ENCODE results near the gene GPRIN2.
"Not testable (repeated sequence)": the region's sequence is repeated elsewhere in the genome, so short reads cannot be mapped to it uniquely, and the experiment has no call there.

The GPRIN2 gene

DNA sequence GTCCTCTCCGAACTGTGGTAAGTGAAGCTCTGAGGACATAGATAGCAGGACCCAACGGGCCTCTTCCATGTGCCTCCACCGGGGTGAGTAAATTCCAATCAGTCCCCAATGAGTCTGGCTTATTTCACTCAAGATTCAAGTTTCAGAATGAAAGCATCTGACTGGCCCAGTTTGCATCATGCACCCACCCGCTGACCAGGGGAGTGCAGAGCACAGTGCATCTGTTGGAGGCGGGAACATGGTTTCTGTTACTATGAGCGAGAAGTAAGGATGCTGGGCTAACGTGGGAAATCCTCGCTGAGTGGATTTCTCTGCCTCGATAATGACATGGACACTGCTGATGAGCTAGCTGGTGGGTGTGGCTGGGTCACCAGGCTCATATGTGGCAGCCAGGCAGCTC, 10.7 kb upstream of the GPRIN2 start:
- not testable (repeated sequence) for DNase-seq (ENCODE audit: low read depth)

DNA sequence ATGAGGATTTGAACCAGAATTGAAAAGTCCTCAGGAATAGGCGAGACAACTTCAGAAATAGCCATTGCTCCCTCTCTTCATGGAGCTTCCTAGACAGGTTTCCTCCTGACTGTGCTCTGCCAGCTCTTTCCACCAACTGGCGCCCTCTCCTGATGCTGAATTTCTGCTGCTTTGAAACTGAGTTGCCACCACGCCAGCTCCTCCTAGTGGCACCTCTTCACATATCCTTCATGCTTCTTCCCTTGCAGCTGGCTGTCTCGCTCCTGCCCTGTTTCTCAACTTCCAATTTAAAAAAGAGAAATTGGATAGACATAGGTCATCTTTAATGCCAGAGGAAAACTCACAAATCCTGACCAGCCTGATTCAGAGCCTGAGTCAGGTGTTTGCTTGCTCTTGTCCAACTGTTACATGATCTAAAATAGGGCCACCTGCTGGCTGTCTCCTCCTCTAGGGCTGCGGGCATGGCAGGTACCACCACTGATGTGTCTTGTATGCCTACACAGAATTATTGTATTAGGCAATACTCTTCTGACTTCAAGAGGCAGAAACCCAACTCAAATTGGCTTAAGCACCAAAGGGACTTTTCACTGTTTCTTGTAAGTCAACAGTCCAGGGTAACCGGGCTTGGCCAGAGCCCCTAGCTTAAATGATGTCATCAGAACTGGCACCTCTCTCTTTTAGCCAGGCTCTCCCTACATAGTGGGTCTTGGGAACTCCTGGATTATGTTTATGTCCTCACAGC, 9.3 kb upstream of the GPRIN2 start:
- not testable (repeated sequence) for DNase-seq (ENCODE audit: low read depth)

DNA sequence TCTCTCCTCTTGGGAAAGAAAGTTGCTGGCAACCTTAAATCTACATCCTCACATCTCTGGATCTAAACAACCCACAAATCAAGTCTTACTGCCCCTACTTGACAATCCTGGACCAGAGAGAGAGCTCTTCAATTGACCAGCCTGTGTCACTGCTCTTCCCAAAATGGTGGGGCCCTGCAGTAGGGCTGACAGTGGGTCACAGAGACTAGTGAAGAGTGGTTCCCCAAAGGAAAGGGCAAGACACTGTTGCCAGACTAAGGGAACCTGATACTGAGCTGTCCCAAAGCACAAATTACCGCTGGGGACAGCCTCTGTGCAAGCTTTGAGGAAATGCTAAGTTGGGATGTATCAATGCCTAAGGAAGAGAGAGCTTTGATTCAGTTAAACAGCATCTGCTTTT, 4.5 kb upstream of the GPRIN2 start:
- no peak for DNase-seq (ENCODE audit: low read depth)

DNA sequence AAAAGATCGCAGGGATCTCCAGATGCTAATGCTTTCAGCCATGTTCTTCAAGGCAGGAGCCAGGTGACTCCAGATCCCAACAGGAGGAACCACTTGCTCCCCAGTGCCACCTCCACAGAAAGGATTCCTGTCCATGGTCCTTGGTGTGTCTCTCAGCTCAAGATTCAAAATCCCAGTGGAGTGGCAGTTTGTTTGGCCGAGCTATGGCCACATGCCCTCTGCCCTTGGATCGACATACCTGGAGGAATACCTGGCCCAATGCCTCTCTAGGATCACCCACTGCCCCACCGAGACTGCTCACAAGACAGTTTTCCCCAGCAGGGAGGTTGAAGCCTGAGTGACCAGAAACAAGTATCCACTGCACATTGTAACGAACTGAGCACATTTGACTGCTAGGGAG, 3.9 kb upstream of the GPRIN2 start:
- no peak for DNase-seq (ENCODE audit: low read depth)

DNA sequence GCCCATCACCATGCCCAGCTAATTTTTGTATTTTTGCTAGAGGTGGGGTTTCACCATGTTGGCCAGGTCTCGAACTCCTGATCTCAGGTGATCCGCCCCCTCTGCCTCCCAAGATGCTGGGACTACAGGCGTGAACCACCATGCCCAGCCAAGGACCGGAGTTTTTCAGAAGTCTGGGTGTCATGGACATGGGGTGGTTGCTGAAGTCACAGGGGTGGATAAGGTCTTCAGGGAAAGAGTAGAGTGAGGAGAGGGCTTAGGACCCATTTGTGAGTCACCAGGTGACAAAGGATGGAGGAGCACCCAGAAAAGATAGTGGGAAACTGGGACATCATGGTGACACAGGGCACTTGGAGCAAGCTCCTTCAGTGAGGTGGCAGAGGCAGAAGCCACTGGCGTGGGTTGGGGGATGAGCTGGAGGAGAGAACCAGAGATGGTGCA, 2.8 kb upstream of the GPRIN2 start:
- no peak for DNase-seq (ENCODE audit: low read depth)

DNA sequence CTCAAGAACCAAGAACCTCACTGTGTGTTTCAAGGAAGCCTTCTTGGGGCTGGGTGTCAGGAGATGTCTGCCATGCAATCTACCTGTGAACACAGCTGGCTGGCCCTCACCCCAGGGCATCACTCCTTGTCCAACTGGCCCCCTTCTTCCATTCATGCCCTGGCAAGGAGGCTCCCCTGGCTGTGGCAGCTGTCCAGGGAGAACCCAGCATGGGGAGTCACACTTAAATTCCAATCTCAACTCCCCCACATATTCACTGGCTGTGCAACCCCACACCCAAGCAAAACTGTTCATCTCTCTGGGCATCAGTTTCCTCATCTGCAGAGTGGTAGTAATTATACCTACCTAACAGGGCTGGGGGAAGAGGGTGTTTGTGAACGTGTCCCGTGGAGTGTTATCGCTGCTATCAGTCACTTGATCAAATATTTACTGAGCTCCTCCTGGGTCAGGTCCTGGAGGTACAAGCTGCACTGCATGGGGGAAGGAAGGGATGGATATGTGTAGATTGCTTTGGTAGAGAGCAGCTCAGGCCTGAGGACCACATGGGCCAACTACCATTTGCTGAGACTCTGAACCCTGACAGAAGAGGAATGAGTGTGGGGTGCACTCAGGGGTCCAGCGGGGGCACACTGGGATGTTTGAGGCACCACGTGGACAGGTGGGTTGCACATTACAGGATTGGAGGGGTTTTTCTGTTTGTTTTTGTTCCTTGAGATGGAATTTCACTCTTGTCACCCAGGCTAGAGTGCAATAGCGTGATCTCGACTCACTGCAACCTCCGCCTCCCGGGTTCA, 2.1 kb upstream of the GPRIN2 start:
- no peak for DNase-seq (ENCODE audit: low read depth)

DNA sequence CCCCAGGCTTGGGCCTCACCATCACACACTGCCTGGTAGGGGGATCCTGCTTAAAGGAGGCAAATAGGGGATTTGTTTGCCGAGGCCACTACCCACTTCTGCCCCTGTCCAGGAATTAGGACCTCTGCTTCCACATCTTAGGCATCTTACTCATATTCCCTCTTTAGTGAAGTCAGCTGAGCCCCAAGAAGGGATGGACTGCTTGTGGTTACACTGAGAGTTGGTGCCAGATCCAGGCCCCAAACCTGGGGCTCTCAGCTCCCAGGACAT, 1.6 kb upstream of the GPRIN2 start:
- no peak for DNase-seq (ENCODE audit: low read depth)

DNA sequence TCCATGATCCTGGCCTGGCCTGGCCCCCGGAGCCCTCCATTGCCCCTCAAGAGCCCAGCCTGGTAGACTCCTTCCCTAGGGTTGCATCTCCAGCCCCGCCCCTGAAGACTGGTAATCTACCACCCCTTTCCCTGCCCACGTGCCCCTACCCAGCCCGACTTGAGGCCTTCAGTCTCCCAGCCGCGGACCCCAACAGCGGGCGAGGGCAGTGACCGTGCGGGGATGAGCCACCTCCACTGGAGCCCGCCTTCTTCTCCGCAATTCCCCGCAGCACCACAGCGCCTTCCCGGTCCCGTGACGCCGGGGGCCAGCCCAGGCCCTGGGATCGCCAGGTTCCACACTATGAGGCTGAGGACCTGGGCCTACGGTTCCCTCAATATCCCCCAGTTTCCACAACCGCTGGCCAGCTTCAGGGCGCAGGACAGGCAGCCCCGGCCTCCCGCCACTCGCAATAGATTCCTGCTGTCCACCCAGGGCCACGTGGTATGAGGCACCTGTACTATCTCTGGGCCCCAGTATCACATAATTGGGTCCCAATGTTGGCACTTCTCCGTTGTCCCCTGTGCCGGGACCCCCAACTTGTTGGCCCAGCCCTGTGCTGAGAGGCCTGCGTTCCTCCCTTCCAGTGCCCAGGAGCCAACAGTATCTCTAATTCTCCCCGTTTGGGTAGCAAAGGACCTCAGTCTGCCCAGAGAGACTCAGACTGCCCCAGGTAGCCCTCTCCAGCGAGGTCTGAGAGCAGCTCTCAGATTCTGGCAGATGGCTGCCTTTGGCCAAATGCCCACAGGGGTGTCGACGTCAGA, 1.1 kb upstream of the GPRIN2 start:
- DNase-seq (ENCODE audit: low read depth): no peak

DNA sequence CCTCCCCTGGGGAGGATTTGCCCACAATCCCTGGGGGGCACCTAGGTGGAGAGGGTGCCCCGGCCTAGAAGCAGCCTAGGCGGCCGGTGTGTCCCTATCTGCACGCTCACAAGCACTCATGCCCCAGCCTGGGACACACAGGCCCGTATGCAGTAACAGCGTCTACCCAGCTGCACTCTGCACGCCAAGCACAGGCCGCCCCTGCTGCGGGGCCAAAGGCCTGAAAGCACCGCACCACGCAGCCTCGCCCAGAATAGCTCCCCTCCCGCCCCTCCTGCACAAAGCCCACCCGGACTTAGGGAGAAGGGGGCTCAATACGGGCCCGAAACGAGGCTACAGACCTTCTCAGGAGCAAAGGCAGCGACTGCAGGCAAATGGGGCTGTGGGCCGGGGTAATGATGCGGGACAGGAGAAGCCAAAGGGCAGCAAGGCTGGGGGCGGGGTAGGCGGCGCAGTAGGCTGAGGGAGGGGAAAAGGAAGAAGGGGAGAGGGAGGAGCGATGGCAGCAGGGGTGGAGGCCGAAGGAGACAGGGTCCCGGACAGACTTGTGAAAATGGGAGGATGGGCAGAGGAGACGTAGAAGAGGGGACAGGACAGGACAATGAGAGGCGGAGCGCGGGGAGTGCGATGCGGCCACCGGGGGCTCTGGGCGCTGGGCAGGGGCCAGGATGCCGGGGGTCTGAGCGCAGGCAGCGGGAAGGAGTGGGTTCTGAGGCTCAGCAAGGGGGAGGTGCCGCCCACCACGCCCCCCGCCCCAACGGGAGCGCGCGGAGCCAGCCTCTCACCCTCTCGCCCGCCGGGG, 544 bp downstream of the GPRIN2 start:
- DNase-seq (ENCODE audit: low read depth): no peak

DNA sequence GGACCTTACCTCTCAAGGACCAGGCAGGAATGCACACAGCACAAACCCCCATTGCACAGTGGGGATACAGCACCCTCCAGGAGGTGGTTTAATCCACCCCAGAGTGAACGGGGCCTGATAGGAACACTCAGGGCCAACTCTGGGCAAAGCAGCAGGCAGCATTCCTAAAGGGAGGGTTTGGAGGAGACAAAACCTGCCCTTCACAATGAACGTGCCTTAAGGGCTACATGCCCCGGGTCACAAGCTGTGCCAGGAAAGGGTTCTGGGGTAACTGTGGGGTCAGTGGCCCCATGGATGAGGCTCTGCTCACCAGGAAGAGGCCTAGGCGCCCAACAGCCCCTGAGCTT, 1.1 kb downstream of the GPRIN2 start:
- DNase-seq (ENCODE audit: low read depth): no peak

DNA sequence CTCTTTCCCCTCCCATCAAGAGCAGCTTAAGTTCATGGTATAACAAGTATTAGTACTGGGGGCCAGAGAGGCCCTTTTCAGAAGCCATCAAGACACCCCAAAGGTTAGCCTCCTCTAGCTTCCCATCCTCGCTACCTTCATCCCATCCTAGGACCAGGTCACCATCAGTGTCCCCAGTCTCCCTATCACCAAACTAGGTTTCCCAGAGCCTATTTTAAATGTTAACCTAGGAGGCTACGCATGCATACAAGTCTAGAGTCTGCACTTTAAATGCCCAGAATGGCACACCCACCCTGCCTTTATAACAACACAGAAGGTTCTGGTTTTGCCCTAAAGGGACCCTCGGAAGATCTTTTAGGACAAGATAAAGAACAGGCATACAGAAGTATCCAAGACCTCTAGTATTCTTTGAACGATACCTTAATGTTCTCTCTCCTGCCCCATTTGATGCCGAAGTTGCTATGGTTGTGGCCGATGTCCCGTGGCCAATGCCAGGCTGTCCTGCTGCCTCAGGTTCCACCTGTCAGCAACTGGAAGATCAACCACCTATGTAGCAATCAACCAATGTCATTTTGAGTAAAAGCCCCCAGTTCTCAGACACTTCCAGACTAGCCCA, 2.2 kb downstream of the GPRIN2 start:
- DNase-seq (ENCODE audit: low read depth): no peak

DNA sequence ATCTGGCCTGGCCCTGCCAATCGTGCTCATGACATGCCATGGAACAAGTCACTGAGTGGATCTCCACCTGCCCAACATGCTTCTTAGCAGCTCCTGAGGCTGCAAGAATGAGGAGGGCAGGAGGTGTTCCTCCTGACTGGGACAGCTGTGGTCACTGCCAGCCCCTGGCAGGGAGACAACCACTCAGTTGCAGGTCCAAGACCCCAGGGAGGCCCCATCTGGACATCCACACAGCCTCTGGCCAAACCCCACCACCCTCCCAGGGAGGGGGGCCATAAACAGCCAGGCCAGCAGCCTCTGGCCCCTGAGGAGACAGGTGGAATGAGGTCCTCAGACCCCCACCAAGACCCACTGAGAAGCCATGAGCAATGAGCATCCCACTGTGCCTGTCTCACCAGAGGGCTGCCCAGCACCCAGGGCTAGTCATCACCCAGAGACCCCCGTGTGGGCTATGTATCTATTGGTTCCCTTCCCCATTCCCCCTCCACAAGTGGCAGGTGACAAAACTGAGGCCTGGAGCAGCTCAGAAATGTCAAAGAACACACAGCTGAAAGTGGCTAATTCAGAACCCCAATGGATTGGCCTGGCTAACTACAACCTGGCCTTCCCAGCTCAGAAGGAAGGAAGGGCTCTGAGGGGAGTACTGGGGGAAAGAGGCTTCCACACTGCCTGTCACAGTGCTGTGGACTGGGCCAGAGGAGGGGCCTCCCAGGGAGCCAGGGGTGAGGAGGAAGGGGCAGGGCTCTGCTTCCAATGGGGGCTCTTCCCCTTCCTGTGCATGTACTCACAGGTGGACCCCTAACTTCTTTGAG, 3.0 kb downstream of the GPRIN2 start:
- no peak for DNase-seq (ENCODE audit: low read depth)

DNA sequence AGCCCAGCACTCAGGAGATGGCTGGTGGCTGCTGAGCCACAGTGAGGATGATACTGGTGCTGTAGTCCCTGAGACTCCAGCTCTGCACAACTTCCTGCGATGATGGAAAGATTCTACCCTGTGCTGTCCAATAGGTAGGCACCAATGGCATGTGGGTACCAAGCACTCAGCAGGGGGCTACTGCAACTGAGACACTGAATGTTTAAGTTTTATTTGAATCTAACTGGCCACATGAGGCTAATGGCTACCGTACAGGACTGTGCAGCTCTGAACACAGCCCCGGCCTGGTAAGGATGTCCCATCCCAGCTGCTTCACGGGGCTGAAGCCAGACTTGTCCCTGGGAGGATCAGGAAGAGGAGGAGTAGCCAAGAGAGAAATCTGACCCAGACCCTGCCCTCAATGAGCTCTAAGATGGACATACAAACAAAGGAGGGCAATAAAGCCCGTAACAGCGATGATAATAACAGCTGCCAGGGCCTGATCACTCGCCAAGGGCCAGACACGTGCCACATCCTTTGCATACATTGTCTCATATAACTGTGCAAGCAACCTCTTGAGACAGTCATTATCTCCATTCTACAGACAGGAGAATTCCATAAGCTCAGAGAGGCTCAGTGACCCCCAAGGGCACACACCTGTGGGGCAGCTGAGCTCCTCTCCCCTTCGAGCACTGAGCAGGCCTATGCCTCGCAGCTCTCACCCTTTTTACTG, 3.8 kb downstream of the GPRIN2 start:
- no peak for DNase-seq (ENCODE audit: low read depth)

DNA sequence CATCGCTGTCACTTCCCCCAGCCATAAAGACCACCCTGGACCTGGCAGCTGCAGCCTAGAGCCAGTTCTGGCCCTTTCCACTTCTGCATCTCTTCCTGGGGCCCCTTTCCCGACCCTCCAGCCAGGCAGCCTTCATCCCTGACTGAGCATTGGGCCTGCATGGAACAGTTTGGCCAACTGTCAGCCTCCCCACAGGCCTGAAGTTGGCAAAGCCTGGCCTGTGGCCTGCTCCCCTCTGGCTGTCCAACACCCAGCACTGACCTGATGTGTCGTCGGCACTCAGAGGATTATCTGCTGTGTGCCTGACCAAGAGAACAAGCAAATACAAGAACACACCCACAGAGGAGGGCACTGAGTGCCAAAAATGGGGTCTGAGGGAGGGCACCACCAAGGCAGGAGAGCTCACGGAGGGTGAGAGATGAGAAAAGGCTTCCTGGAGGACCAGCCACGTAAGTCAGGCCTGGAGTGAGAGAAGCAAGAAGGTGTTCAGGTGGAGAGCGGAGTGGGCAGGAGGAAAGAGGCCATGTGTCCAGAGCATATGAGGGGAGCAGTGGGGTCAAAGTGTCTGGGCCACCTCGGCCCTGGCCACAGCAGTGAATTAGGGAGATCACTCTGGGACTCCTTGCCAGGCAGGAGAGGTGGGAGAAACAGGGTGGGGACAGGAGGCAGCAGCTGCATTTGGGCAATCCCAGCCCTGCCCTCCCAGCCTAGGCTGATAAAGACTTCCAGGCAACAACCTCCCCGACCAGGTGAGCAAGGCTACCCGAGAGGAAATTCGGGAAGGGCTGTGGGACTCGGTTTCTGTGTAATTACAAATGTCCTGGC, 4.5 kb downstream of the GPRIN2 start:
- DNase-seq (ENCODE audit: low read depth): no peak

DNA sequence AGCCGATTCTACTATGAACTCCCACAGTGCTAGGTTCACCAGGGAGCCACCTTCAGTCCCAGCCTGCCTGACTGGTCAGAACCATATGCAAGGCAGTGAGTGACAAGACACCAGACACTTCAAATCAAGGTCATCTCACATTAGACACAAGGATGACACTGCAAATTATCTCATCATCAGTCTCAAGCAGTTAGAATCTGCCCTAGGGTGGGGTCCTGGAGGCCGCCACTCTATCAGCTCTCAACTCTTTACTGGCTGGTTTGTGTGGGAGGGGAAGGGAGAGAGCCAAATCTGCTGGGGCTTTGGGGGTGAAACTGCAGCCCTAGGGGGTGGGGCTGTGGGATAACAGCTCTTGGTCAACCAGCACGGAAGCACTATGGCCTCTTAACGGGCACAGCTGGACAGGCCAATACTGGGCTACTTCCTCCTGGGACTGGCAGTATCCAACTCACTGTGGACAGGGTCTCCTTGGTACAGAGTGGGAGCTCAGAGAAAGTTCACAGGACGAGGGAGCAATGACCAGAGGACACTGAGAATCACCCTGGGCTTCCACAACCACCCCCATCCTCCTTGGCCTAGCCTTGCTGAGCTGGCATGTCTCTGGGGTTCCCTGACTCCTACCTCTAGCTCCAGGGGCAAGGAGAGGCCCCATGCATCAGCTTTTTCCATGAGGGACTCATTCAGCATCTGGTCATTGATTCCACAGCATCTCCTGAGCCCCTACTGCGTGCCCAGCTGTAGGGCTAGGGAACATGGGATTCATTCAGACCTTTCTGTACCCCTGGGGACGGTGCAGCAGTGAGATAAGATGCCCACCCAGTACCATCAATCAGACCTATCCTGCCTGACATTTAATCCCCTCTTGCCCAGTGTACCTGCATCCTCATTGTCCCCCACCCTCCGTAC, 5.4 kb downstream of the GPRIN2 start:
- no peak for DNase-seq (ENCODE audit: low read depth)

DNA sequence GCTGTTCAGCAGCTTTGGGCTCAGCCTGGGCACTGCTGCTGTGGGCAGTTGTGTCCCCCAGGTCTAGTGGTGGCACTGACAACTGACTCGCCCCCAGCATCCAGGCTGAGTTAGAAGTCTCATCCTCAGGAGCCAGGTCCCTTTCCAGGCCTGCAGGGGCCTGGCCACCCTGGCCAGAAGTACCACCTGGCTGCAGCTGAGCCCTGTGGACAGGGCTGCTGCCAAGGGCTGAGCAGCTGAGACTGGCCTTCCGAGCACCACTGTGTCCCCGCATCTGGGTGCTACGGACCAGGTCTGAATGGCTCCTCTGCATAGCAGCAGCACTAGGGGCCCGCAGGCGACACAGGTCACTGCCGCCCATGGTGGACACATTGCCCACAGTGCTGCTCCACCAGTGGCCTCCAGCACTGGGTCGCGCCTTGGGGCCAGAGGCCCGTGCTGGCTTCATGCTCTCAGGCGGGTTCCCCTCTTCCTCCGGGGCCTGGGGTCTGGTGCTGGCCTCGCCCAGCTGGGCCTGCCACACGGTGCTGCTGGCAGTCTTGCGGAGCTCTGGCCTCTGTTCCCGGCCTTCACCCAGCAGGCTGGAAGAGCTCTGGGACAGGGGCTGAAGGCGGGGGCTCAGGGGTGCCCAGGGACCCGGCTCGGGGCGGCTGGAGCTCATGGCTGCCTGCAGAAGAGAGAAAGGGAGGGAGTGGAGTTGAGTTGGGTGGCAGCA, 6.2 kb downstream of the GPRIN2 start:
- no peak for DNase-seq (ENCODE audit: low read depth)

DNA sequence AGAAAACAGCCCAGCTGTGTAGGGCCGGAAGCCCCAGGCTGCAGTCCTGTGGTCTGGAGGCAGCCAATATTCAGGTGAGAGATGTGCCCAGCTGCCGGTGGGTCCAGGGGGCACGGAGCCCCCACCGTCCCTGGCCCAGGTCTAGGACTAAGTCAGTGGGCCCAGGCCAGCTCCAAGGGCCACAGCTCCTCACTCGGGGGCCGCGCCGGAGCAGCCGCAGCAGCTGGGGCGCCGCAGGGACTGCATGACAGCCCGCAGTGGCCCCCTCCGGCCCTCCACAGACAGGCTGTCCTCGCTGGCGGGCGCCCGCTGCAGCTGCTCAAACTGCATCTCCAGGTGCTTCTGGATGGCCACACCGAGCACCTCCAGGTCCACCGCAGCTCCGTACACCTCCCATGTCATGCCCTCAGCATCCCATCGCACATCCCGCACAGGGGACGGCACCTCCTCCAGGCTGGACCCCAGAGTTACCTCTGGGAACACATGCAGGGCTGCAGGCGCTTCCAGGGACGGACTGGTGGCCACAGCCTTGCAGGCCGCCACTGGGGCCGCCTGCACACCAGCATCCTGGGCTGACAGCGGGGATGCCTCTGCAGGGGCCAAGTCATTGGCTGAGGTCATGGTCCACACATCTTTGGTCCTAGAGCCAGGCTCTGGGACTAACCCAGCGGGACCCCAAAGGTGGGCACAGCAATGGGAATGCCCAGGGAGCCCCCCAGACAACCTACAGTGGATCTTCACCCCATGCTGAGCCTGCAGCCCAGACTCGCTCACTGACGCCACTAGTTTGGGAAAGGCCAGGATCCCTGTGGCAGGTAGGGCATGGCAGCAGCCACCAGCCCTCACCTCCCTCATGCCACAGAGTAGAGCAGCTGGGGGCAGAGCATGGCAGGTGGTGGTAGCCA, 7.0 kb downstream of the GPRIN2 start:
- DNase-seq (ENCODE audit: low read depth): no peak
